Endothelial cell of umbilical vein (primary cell): ENCODE measurements around the gene DEPDC5. TPM values are rescaled to one million over a fixed set of nuclear protein-coding genes. Genes with fewer than 3 reads are reported as not detected.

Source experiments
- BruUV-seq: library from RNA; stranded (reverse); fragments of 400-500 nt; replicated peaks from 2 replicates; lab custom pipeline; 2021; lab: Mats Ljungman, UMichigan
- CTCF ChIA-PET: fragments of 300-600, 350-600 bp; sonication (Branson Sonifier 250); formaldehyde crosslinking; loops from one replicate; lab custom pipeline; 2021; ENCODE audit warnings: antibody characterized with exemption, inconsistent platforms; lab: Charles Lee
- POLR2A ChIA-PET: fragments of 300-600, 350-600 bp; sonication (Branson Sonifier 250); formaldehyde crosslinking; loops from one replicate; lab custom pipeline; 2021; ENCODE audit warnings: antibody characterized with exemption, inconsistent platforms; lab: Charles Lee
- DNase-seq: peaks from one replicate; pipeline ENCODE4 v3.0.0-alpha.2; 2011; ENCODE audit warnings: low read depth, low spot score
- FAIRE-seq: peaks from 2 replicates; lab custom pipeline; 2011; peaks lifted over from hg19 to GRCh38; lab: Jason Lieb, UNC
- H2AFZ ChIP-seq: 2 replicates; pipeline ENCODE4 v1.6.0; 2012; ENCODE audit warnings: low read depth, low read length, control low read depth, inconsistent platforms
- H3K27ac ChIP-seq: 2 replicates; pipeline ENCODE4 v1.5.1; 2011; ENCODE audit warnings: low read depth, mild to moderate bottlenecking, control low read depth, low read length, moderate library complexity; ENCODE audit not compliant: insufficient read depth
- H3K27me3 ChIP-seq, 2 experiments: 2 replicates each; pipeline versions ENCODE4 v1.6.0 to v1.6.1; 2011; ENCODE audit warnings: low read length in 2 of 2, mixed read lengths in 1 of 2; ENCODE audit not compliant: control insufficient read depth in 2 of 2, insufficient read depth in 2 of 2
- H3K36me3 ChIP-seq, 2 experiments: 2 replicates in 1 of 2; 3 replicates in 1 of 2; pipeline ENCODE4 v1.5.1; 2011; ENCODE audit warnings: low read length in 2 of 2, mild to moderate bottlenecking in 1 of 2, moderate library complexity in 1 of 2; ENCODE audit not compliant: control insufficient read depth in 2 of 2, insufficient read depth in 2 of 2; ENCODE audit errors: extremely low read depth in 1 of 2
- H3K4me1 ChIP-seq: 3 replicates; pipeline ENCODE4 v1.5.1; 2011; ENCODE audit warnings: mild to moderate bottlenecking, low read length; ENCODE audit not compliant: control insufficient read depth, insufficient read depth; ENCODE audit errors: extremely low read depth
- H3K4me2 ChIP-seq: 2 replicates; pipeline ENCODE4 v1.6.1; 2011; ENCODE audit warnings: low read length, control low read depth, mixed read lengths; ENCODE audit not compliant: insufficient read depth
- H3K4me3 ChIP-seq, 3 experiments: fragments of 200-600 bp in 1 of 3; sonication (generic), shearing (Covaris generic) in 1 of 3; replicated peaks in 1 of 3; 2 replicates each; pipeline ENCODE4 v1.5.1; 2011 to 2016; ENCODE audit warnings: control low read depth in 3 of 3, low read length in 3 of 3, mild to moderate bottlenecking in 2 of 3, inconsistent platforms in 1 of 3, low read depth in 1 of 3, moderate library complexity in 1 of 3; ENCODE audit not compliant: insufficient read depth in 1 of 3
- H3K79me2 ChIP-seq: 2 replicates; pipeline ENCODE4 v1.6.0; 2012; ENCODE audit warnings: low read length, inconsistent platforms; ENCODE audit not compliant: control insufficient read depth, insufficient read depth
- H3K9ac ChIP-seq: replicated peaks from 2 replicates; pipeline ENCODE3; 2011; ENCODE audit warnings: low read length, control low read depth; ENCODE audit not compliant: insufficient read depth; ENCODE audit errors: extremely low read depth
- H3K9me1 ChIP-seq: replicated peaks from 3 replicates; pipeline ENCODE4 v1.6.0; 2011; ENCODE audit warnings: mild to moderate bottlenecking, low read length; ENCODE audit not compliant: control insufficient read depth, insufficient read depth; ENCODE audit errors: extremely low read depth
- H3K9me3 ChIP-seq: replicated peaks from 2 replicates; pipeline ENCODE4 v1.5.1; 2012; ENCODE audit warnings: low read length, inconsistent platforms; ENCODE audit not compliant: control insufficient read depth, insufficient read depth
- H4K20me1 ChIP-seq: replicated peaks from 2 replicates; pipeline ENCODE3; 2011; ENCODE audit warnings: mild to moderate bottlenecking, low read length; ENCODE audit not compliant: control insufficient read depth, insufficient read depth; ENCODE audit errors: extremely low read depth
- EZH2 ChIP-seq: IDR thresholded peaks from 2 replicates; pipeline ENCODE4 v1.6.1; 2012; ENCODE audit warnings: borderline replicate concordance, low read depth, mild to moderate bottlenecking, moderate library complexity, low read length, inconsistent platforms; ENCODE audit not compliant: severe bottlenecking
- FOS ChIP-seq: IDR thresholded peaks from 2 replicates; pipeline ENCODE4 v1.6.1; 2011; ENCODE audit warnings: mild to moderate bottlenecking, low read length, moderate library complexity, borderline replicate concordance; ENCODE audit not compliant: insufficient read depth
- GATA2 ChIP-seq: IDR thresholded peaks from 2 replicates; pipeline ENCODE4 v1.7.0; 2011; ENCODE audit warnings: low read depth, mild to moderate bottlenecking, moderate library complexity, mixed read lengths, low read length; ENCODE audit not compliant: insufficient read length, insufficient read depth
- JUN ChIP-seq: IDR thresholded peaks from 2 replicates; pipeline ENCODE4 v1.6.1; 2011; ENCODE audit warnings: borderline replicate concordance, low read depth; ENCODE audit not compliant: insufficient read length, insufficient read depth
- MYC ChIP-seq: IDR thresholded peaks from one replicate; pipeline ENCODE4 v1.6.1; 2011; ENCODE audit warnings: mild to moderate bottlenecking, low read depth, low read length
- POLR2A ChIP-seq: IDR thresholded peaks from 2 replicates; pipeline ENCODE4 v1.6.1; 2012; ENCODE audit warnings: low read depth, mild to moderate bottlenecking, control low read depth, low read length
- POLR2AphosphoS5 ChIP-seq: IDR thresholded peaks from 2 replicates; pipeline ENCODE4 v1.6.1; 2012; ENCODE audit warnings: low read depth, mild to moderate bottlenecking, control low read depth, low read length, moderate library complexity; ENCODE audit not compliant: insufficient read depth
- dilution Hi-C: fragments of 300-500 bp; cut with MboI; formaldehyde crosslinking; loops from one replicate; pipeline ENCODE4 v1.15.0; 2019; ENCODE audit warnings: low sequenced_read_pairs; ENCODE audit not compliant: extremely low pct_ligation_motif_present
- intact Hi-C: fragments of 100-400 bp; cut with micrococcal nuclease; formaldehyde crosslinking; loops from one replicate; pipeline ENCODE4 v1.10.0; 2022
- polyA plus RNA-seq, 4 experiments: library from polyadenylated mRNA; depleted of rRNA in 3 of 4; stranded (reverse) in 3 of 4; unstranded in 1 of 4; fragments of >200 nt; gene quantifications; 2 replicates each; pipeline versions ENCODE4 v1.2.1 to v1.2.3, GENCODE V29; 2011 to 2012; ENCODE audit warnings: missing spikeins in 1 of 4
- total RNA-seq: library from RNA; stranded (reverse); gene quantifications from 2 replicates; pipeline ENCODE4 v1.2.3, GENCODE V29; 2021
- TF ChIP-seq, protein P1 (sequence below), 2 donors: IDR thresholded peaks; 1 replicate in 1 of 2; 2 replicates in 1 of 2; pipeline ENCODE4 v1.5.1; 2011; ENCODE audit warnings: low read length in 2 of 2, mild to moderate bottlenecking in 2 of 2, moderate library complexity in 2 of 2, control low read depth in 1 of 2, inconsistent platforms in 1 of 2, low read depth in 1 of 2; ENCODE audit not compliant: insufficient read depth in 1 of 2; ENCODE audit errors: extremely low read depth in 1 of 2
- TF ChIP-seq, protein P2 (sequence below): IDR thresholded peaks from 2 replicates; pipeline ENCODE4 v1.6.1; 2011; ENCODE audit not compliant: insufficient read depth, insufficient read length

The DEPDC5 gene
- total and polyA plus RNA-seq, 2 donors (not counting 3 experiments of a cell fraction or from before 2014, with no cell fraction given): 13.1 to 36.6 TPM

DNA sequence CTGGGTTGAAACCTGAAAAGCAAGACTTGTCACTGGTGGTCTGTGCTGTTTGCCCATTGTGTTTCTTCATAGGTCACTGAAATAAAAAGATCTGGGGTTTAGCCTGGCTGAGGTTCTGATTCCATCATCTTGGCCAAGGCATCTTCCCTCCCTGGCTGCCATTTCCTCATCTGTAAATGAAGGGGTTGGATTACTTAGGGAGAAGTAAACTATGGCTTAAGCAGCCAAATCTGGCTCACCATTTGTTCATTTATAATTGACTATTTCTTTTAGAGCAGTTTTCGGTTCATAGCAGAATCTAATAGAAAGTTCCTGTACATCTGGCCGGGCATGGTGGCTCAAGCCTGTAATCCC is 138.2 kb downstream of the DEPDC5 start:
- CTCF ChIA-PET: interaction anchor here (1.1 kb wide), 1 partner anchor 68 kb away, joined by 3 read pairs; no protein-coding TSS in a partner anchor
- intact Hi-C loops: no loop called here

More for the DNA sequence above, 138.2 kb downstream of the DEPDC5 start:
- FAIRE-seq: no peak
- no peaks in the 10 kb centered on the region for H3K9me1 ChIP-seq
- POLR2A ChIA-PET: no interaction called here
- no peaks in the 10 kb centered on the region for H3K79me2 ChIP-seq
- no peak overlapping the region for H3K9ac ChIP-seq
- DNase-seq: no peak
- H3K4me2 ChIP-seq: no peak overlapping the region
- H3K4me3 ChIP-seq: no peak overlapping the region
- no peaks in the 10 kb centered on the region for H4K20me1 ChIP-seq
- H2AFZ ChIP-seq: no peak overlapping the region
- no peaks in the 10 kb centered on the region for H3K9me3 ChIP-seq
- dilution Hi-C loops: no loop called here
- no peak overlapping the region for H3K27ac ChIP-seq
- H3K27me3 ChIP-seq: no peaks in the 10 kb centered on the region
- no TSS peak for BruUV-seq
- no peaks in the 10 kb centered on the region for H3K4me1 ChIP-seq
- TF ChIP-seq, protein P1, sequence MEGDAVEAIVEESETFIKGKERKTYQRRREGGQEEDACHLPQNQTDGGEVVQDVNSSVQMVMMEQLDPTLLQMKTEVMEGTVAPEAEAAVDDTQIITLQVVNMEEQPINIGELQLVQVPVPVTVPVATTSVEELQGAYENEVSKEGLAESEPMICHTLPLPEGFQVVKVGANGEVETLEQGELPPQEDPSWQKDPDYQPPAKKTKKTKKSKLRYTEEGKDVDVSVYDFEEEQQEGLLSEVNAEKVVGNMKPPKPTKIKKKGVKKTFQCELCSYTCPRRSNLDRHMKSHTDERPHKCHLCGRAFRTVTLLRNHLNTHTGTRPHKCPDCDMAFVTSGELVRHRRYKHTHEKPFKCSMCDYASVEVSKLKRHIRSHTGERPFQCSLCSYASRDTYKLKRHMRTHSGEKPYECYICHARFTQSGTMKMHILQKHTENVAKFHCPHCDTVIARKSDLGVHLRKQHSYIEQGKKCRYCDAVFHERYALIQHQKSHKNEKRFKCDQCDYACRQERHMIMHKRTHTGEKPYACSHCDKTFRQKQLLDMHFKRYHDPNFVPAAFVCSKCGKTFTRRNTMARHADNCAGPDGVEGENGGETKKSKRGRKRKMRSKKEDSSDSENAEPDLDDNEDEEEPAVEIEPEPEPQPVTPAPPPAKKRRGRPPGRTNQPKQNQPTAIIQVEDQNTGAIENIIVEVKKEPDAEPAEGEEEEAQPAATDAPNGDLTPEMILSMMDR (IDR thresholded peaks at IDR 0.05; ENCODE audit: extremely low read depth in 1 of 2, insufficient read depth in 1 of 2, low read depth in 1 of 2, low read length in 2 of 2): no peak
- no peak for TF ChIP-seq GATA2
- no peak for TF ChIP-seq EZH2
- TF ChIP-seq JUN: no peak
- no peak for TF ChIP-seq FOS
- no peak for TF ChIP-seq MYC
- TF ChIP-seq, protein P2, sequence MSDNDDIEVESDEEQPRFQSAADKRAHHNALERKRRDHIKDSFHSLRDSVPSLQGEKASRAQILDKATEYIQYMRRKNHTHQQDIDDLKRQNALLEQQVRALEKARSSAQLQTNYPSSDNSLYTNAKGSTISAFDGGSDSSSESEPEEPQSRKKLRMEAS: no peak
- TF ChIP-seq POLR2AphosphoS5: no peak
- TF ChIP-seq POLR2A: no peak
- H3K36me3 ChIP-seq: peaks cover 0 to 9% of the 10 kb centered on the region in 2 experiments
